Keratinocyte (primary cell): ENCODE data around the gene CCDC137.
A peak's percentile ranks its signal among the peaks of the same experiment; 100 is the strongest.

Source experiments
- CTCF ChIP-seq, 3 experiments: IDR thresholded peaks in 1 of 3; conservative IDR thresholded peaks in 1 of 3; optimal IDR thresholded peaks in 1 of 3; 2 replicates in 2 of 3; 3 replicates in 1 of 3; pipeline versions ENCODE3 to v1.5.1; 2011; ENCODE audit warnings: low read length in 3 of 3, mild to moderate bottlenecking in 3 of 3, moderate library complexity in 2 of 3, control low read depth in 1 of 3, inconsistent platforms in 1 of 3; ENCODE audit not compliant: insufficient read depth in 2 of 3; ENCODE audit errors: extremely low read depth in 1 of 3
- EZH2 ChIP-seq: IDR thresholded peaks from one replicate; pipeline ENCODE4 v1.6.1; 2012; ENCODE audit warnings: inconsistent platforms, mild to moderate bottlenecking, low read length, moderate library complexity

DNA sequence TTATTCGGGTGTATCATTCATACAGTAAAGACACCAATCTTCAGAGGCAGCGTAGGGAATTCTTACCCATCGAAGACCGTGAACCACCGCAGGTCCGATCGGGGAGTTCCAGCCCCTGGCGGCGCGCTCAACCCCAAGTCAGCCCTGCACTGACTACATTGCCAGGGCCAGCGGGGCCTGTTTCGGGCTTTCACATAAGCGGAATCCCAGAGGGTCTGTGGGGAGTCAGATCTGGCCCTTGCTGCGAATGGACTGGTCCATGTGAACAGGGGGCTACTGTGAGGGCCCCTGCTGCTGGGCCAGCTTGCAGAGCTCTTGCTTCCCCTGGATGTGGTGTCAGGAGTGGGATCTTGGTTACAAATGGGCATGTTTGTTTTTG lies 17.8 kb upstream of the CCDC137 start:
- TF ChIP-seq CTCF (optimal IDR thresholded peaks at IDR 0.05 in 1 of 3, IDR thresholded peaks at IDR 0.05 in 1 of 3, conservative IDR thresholded peaks at IDR 0.05 in 1 of 3; ENCODE audit: extremely low read depth in 1 of 3, insufficient read depth in 2 of 3, low read length in 3 of 3) (no peak), EZH2 (peak; percentile 58)
